ENCODE measurements around the gene ZNF397.

- no peak for TF ChIP-seq ZFP30 (CRISPR knock-in tag; IDR thresholded peaks at IDR 0.05)
- no peak for TF ChIP-seq CREB5 (CRISPR knock-in tag; IDR thresholded peaks at IDR 0.05; ENCODE audit: low read depth)
- TF ChIP-seq ZFP3 (CRISPR knock-in tag; IDR thresholded peaks at IDR 0.05), result no peak
- no peak for TF ChIP-seq OSR1 (CRISPR knock-in tag; IDR thresholded peaks at IDR 0.05)
- TF ChIP-seq GLIS3 (CRISPR knock-in tag; IDR thresholded peaks at IDR 0.05), result no peak
Measured at GRCh38 chr18:35191698-35192025, 49.2 kb upstream of the ZNF397 start.

Data from SK-N-SH treated with all-trans-retinoic acid at 6 μM for 48 hours (cell line).